HG03558 (cell line): ENCODE data around the gene TNIP1.

ENCODE experiments used
- ATAC-seq: cut with Tn5 transposase; IDR thresholded peaks from one replicate; pipeline ENCODE4 v1.9.1; 2021; ENCODE audit warnings: moderate number of reproducible peaks; ENCODE audit not compliant: unreplicated experiment; ENCODE audit errors: extremely low read depth

TNIP1 gene

DNA sequence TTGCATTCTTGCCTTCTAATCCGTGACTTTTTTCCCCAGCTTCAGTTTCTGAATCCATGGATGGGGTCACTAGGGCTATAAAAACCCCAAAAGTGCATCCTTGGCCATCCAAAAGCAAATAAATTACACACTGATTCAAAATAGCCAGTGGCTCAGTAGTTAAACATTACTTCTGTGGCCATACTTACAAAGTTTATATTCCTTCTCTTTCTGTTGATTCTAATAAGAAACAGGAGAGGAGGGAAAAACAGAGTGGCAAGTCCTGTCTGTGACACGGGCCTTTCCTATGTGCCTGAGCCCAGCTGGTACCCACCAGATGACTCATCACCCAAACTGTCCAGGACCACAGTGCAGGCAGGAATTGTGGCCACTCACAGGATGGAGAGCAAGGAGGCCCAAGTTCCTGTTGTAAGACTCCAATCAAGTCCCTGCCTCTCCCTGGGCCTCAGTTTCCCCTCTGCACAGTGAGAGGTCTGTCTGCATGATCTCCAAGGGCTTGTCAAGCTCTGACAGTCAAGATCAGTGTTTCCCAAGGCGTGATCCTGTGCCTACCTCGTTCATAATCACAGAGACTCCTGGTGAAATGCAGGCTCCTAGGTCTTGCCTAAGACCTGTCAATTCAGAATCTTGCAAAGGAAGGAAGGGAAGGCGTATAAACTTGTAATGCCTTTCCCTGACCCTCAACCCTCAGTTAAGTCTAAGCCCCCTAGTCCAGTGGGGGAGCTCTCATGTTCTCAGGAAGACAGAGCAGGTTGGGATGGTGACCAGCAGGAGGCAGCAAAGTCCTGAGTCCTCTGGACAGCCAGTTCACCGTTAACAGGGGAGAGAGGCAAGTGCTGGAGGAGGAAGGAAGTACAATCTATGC, 29.5 kb downstream of the TNIP1 start:
- no peak for ATAC-seq

DNA sequence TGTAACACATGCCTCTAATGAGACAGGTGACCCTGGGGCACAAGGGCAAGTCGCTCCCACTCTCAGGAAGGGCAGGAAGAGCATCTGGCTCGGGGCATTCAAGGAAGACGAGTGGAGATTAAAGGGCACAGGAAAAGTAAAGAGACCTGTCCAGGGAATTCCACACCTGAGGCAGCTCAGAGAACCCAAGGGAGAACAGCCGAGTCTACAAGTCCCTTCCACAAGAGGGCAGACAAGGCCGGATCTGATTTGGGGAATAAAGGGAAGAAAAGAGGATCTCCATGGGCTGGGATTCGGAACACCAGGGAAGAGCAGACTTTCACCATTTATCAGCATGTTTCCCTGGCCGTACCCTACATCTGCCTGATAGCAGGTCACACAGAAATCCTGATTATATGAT, 32.3 kb downstream of the TNIP1 start:
- no peak for ATAC-seq

DNA sequence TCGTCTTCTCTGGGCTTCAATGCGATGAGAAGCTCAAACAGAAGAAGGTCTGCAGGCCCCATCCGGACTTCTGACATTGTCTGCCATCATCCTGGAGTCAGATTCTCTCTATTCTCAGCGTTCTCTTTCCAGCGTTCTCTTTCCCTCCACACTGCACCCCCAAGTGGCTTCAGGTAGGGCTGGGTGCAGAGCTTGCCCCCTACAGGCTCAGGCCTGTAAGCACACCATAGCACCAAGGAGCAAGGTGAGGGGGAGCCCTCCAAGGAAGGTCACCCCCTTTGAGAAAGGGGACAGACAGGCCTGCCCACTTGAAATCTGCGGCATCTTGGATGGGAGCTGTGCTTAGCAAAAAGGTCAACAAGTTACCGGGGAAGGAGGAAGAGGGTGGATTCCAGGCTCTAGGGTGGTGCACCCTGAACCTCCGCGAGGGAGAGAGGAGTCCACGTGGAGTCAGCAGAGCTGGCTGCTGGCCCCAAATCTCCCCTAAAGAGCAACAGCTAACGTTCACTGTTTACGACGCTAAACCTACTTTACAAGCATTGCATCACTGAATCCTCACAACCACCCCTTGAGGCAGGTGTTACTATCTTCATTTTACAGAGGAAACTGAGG, 32.9 kb downstream of the TNIP1 start:
- ATAC-seq, result no peak

DNA sequence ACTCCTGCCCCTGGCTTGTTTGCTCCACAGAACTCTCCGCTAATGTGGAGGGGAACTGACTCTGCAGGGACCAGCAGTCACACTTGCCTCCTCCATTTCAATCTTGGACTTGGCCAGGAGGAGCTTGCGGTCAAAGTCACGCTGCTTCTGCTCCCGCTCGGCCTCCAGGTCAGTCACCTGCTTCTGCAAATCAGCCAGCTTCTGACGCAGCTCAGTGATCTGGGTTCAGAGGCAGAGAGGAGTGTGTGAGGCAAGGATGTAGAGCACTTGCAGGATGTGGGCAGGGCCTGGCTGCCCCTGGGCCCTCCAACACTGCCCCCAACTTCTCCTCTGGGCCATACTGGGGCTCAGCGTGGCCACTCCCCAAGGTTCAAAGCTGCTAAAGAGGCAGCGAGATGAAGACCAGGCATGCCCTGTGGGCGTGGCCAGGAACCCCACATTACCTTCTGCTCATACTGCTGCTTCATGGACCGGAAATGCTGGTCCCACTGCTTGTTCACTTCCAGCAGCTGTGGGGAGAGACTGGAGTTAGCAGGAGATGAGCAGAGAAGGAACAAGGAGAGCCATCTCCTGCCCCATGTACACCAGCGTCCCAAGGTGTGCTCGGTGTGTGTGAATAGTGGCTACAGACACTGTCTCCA, 38.3 kb downstream of the TNIP1 start:
- no peak for ATAC-seq

DNA sequence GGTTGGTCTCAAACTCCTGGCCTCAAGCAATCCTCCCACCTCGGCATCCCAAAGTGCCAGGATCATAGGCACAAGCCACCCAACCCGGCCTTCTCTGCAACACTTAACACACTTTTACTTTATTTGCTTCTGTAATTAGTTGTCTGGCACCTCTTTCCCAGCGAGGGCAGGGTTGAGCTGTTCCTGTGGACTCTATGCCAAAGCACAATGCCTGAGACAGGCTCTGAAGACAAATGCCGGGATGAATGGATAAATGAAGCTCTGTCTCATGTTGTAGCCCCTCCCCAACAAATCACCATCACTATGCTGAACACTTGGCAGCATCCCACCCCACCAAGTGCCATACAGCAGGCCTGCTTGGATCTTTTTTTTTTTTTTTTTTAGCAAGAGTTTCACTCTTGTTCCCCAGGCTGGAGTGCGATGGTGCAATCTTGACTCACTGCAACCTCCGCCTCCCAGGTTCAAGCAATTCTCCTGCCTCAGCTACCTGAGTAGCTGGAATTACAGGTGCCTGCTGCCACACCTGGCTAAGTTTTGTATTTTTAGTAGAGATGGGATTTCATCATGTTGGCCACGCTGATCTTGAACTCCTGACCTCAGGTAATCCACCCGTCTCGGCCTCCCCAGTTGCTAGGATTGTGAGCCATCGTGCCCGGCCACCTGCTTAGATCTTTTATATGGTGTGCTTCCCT, 39.1 kb downstream of the TNIP1 start:
- no peak for ATAC-seq

DNA sequence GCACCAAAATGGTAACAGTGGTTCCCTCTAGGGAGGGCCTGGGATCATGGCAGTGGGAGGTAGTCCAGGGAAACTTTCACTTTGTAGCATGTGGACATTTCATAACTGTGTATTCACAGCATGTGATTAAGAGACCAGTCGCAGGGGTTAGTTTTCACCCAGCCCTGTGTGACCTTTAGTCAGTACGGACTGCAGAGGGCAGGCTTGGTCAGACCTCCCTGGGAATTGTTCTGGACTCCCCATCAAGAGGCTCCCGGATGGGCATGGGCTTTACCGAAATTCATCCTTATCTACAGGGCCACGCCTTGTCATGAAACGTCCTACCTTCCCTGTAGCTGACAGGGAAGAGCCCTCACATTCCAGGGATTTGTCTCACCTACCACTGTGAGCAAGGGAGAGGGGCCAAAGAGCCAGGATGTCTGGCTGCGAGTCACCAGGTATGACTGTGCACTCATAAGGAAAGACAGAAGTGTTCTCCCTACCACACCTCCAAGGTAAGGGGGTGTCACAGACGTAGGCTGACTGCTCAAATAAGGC, 40.6 kb downstream of the TNIP1 start:
- ATAC-seq, result no peak

DNA sequence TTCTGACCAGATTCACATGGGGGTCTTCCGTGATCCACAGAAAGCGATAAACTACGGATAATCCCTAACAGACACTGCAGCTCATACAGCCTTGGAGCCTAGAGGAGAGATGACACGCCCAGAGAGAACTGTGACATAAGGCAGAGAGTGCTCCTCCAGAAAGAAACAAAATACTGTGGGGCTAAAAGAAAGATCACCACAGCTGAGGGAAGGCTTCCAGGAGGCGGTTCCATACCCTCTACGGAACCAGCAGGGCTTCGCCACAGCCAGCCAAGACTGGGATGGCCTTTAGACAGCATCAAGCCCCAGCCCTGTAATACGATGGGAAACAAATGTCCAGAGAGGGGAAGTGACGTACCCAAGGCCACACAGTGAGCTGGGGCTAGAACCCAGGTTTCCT, 41.2 kb downstream of the TNIP1 start:
- no peak for ATAC-seq

DNA sequence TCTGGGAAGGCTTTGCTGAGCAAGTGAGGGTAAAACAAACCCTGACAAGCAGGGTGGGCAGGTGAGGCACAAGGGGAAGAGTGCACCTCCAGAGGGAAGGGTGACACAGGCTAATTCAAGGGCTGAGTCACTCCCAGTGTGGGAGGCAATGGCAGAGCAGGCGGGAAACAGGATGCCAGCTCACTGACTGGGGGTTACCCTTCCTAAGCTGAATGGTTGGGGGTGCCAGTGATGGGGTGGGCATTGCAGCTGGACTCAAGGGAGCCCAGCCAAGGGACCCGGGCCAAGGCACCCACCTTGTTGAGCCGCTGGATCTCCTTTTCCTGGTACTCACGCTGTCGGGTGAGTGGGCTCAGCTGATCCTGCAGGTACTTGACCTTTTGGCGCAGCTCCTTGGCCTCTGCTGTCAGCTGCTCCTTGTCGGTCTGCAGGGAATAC, 42.0 kb downstream of the TNIP1 start:
- ATAC-seq, result no peak

DNA sequence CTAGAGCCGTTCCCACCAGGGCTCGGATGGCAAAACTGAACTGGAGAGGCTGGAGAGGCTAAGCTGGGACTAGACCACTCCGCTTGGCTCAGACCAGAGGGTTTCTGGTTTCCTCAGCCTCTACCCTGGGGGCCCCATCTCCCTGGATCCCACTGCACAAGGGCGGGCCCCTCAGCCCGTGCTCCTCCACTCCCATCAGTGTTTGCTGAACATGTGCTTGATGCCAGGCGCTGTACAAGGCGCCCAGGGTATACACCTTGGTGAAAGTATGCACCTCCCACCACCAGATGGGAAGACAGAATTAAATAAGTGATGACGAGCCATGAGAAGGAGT, 42.5 kb downstream of the TNIP1 start:
- ATAC-seq, result no peak

DNA sequence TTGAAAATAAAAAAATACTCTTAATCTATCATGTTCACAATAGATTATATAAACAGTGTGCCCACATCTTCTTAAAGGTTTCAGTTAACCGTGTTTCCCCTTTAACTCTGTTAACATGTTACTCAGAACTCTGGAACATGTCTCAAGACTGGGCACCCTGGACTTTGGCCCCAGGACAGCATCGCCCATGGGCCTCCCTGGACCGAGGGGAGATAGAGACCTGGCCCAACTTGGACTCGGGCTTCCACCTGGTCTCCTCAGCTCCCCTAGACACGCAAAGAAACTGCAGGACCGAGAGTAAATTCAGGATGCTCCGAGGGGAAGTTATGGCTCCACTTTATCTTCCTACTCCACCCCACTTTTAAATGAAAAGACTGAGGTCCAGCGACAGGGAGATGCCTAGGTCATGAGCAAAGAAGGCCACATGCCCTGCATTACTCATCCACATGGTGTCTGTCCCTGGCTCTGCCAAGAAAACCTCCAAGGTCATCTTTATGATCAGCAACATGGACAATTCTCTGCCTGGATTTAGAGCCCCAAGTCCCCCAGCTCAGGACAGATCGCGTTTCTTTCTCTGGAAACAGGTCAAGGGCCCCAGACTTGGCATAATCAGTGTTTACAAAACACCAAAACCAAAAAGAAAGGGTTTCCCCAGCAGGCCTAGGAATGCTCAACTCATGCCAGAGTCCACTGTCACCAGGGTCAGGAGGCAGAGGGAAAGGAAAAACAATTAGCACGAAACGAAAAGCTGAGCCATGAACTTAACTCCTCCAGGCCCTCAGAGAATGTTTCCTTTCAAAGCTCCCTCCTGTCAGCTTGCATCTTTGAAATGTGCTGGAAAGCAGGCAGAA, 43.0 kb downstream of the TNIP1 start:
- no peak for ATAC-seq

DNA sequence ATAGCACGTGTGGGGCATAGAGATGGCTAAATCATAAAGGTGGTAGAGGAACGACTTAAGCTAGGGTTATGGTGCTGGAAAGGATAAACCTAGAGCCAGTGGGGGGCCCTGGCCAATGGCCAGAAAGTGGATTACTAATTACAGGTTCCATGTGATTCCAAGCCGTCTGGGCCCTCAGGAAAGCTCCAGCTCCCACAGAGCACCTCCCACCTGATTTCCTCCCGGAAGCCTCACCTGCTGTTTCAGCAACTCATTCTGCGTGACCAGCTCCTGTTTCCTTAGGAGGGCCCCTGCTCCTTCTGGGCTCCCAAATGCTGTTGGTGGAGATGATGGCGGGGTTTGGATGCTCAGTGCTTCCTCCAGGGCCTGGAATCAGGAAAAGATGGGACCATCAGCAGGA, 44.3 kb downstream of the TNIP1 start:
- ATAC-seq, result no peak

DNA sequence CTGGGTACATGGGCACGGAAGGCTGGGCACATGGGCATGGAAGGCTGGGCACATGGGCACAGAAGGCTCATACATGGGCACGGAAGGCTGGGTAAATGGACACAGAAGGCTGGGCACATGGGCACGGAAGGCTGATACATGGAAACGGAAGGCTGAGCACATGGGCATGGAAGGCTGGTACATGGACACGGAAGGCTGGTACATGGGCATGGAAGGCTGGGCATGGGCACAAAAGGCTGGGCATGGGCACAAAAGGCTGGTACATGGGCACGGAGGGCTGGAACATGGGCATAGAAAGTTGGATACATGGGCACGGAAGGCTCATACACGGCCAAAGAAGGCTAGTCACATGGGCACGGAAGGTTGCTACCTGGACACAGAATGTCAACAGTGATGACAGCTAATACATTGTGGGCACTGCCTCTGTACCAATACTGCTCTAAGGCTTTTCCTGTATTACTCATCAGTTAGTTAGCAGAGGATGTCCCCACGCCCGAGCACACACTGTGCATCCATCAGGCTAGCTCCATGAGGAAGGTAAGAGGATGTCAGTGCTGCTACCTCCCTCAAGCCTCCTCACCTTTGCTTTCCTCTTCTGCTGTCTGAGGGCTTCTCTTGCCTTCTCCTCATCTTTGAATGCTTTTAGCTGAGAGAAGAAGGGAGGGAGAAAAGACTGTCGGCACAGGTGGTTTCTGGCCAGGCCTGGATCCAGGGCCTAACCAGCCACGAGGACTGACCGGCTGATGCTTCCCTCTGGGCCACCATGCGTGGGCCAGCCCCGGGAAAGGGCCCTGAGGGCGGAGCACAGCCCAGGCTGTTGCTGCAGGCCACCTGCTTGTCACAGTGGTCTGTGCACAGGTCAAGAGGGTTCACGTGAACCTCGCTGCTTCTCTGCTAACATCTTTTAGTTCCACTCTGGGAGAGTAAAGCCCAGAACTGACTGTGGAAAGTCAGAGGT, 46.1 kb downstream of the TNIP1 start:
- ATAC-seq, result no peak

DNA sequence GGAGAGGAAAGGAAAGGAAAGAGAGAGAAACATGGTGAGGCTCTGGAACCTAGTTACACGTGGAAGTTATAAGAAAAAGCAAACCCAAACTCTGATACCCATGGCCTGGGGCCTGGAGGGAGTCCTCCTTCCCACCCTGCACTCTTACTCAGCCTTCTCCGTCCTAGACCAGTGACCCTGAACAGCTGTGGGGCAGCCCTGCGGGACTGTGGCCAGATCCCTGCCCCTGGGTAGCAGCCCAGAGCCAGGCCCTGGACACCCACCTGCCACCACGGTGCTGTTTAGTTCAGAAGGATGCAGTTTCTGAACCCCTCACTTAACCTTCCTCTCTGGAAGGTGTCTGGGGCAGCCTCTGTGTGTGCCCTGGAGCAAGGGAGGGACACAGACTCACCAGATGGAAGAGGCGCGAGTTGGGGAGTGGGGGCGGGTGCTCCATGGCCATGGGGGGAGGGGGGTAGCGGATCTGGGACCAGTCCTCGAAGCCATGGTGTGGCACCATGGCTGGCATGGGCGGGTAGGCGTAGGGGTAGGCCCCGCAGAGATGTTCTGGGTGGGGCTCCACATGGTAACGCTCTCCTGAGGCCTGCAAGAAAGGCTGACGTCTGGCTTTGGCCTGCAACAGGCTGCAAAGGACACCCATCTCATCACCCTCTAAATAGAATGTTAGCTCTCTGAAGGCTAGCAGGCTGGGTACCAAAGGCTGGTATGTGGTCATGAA, 47.5 kb downstream of the TNIP1 start:
- no peak for ATAC-seq

DNA sequence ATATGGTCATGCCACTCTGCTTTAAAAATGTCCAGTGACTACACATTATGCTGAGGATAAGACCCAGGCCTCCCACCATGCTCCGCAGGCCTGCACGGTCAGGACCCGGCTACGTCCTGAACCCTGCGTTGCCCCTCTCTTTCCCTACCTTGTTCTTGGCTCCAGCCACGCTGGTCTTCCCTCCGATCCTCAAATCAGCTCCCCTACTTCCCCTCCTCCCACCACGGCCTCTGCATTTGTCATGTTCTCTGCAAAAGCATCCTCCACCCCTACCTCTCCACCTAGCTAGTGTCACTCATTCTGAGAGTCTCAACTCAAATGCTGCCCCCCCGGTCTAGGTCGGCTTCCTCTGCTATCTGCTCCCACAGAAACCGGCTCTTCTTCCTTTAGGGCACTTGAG, 49.3 kb downstream of the TNIP1 start:
- ATAC-seq, result no peak

DNA sequence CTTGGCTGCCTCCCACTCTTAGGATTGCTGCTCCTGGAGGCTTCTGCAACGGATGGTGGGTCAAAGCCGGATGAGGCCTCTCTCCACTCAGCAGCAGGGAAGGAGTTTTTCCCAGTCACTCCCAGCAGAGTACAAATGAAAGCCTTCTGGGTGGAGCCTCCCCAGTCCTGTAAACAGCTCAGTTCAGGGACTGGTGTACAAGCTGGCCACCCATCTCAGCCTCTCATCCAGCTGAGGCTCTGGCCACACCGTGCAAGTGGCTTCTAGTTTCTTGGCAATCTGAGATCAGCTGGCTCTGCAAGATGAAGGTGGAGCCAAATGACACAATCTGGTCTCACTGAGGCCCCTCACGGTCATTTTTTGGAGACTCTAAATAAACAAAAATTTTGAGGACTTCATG, 50.5 kb downstream of the TNIP1 start:
- ATAC-seq, result no peak

DNA sequence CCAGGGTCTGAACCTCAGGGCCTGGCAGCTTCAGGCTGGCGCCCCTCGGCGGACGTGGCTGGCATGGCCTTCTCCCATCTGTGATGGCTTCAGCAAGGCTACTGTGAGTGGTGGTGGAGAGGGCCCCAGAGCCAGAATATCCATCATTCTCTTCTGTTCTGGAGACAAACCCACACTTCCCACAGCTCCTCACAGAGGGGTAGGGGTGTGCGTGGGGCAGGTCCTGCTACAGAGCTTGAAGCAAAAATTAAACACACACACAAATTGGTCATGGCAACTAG, 50.8 kb downstream of the TNIP1 start:
- no peak for ATAC-seq

DNA sequence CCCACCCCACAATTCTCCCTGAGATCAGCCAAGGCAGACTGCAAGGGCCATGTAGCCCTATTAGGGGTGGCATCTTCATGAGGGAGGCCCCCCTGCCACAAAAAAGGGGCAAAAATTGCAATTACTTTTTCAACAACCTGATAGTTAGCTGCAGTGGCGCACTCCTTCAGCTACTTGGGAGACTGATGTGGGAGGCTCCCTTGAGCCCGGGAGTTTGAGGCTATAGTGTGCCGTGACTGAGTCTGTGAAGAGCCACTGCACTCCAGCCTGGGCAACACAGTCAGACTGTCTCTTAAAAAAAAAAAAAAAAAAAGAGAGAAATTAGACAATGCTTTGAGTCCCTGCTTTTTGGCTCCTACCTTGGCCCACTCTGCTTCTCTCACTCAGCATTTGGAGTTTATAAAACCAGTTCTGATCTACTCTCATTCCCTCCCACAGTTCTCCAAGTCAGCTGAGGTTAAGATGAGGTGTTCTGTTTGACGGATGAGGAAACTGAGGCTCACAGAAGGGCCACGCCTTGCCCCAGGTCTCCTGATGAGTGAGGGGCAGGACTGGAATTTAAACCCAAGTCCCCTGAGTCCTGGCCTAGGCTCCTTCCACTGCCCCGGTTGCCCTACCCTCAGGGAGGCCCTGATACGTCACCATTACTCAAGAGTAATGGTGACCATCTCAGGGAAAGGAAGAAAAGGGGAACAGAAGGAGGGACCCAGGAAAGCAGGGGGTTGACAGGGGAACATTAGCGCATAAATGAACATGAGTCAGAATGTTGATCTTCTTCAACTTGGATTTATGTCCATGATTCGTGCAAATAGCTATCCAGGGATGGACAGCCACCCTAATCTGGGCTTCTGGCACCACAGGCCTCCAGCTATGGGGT, 51.4 kb downstream of the TNIP1 start:
- ATAC-seq, result no peak
